Measurements from ENCODE around the gene SFN.

GRCh38 chr1:26827106-26827604 lies 35.8 kb upstream of the SFN start:
- TF ChIP-seq CTCF (IDR thresholded peaks at IDR 0.05) (no peak), POLR2A (IDR thresholded peaks at IDR 0.05) (no peak)

Measured in testis (tissue), 2 donors.